PFSK-1 (cell line): ENCODE measurements around the gene RAX.

Experiments
- POLR2AphosphoS5 ChIP-seq: IDR thresholded peaks from 2 replicates; pipeline ENCODE4 v1.6.1; 2012; ENCODE audit warnings: low read depth, mild to moderate bottlenecking, control low read depth, low read length, moderate library complexity
- SIN3A ChIP-seq: IDR thresholded peaks from 2 replicates; pipeline ENCODE4 v1.6.1; 2012; ENCODE audit warnings: mild to moderate bottlenecking, low read length, moderate library complexity, borderline replicate concordance; ENCODE audit not compliant: insufficient read depth

- TF ChIP-seq SIN3A (no peak), POLR2AphosphoS5 (no peak)
Observed at GRCh38 chr18:59306640-59307039, 33.4 kb upstream of the RAX start.
